WTC11 (cell line): ENCODE measurements around the gene MYO1F. TPM values are rescaled to one million over a fixed set of nuclear protein-coding genes. Genes with fewer than 3 reads are reported as not detected.

Experiments used
- E2F5 ChIP-seq: sonication (generic); formaldehyde crosslinking; IDR thresholded peaks from 2 replicates; pipeline ENCODE4 v1.8.1; 2022; ENCODE audit warnings: mild to moderate bottlenecking, moderate library complexity, missing genetic modification reagents
- ETV6 ChIP-seq: sonication (generic); formaldehyde crosslinking; IDR thresholded peaks from 2 replicates; pipeline ENCODE4 v1.8.1; 2022; ENCODE audit warnings: mild to moderate bottlenecking, missing genetic modification reagents
- IRF2 ChIP-seq: sonication (generic); formaldehyde crosslinking; IDR thresholded peaks from 2 replicates; pipeline ENCODE4 v1.8.0; 2022; ENCODE audit warnings: low read depth, missing genetic modification reagents, borderline replicate concordance
- JAZF1 ChIP-seq: fragments of 250-450 bp; sonication (Bioruptor Pico); IDR thresholded peaks from 2 replicates; pipeline ENCODE4 v1.9.0; 2021; ENCODE audit warnings: moderate library complexity, mild to moderate bottlenecking, inconsistent platforms
- JUN ChIP-seq: sonication (generic); formaldehyde crosslinking; IDR thresholded peaks from 2 replicates; pipeline ENCODE4 v1.8.0; 2023; ENCODE audit warnings: mild to moderate bottlenecking, missing genetic modification reagents
- MLX ChIP-seq: sonication (generic); formaldehyde crosslinking; IDR thresholded peaks from 2 replicates; pipeline ENCODE4 v1.8.1; 2023; ENCODE audit warnings: mild to moderate bottlenecking, missing genetic modification reagents, moderate library complexity
- MXD4 ChIP-seq: fragments of 250-450 bp; sonication (Bioruptor Pico); IDR thresholded peaks from 2 replicates; pipeline ENCODE4 v1.8.0; 2021; ENCODE audit warnings: mild to moderate bottlenecking, moderate library complexity, borderline replicate concordance
- NFATC4 ChIP-seq: fragments of 250-450 bp; sonication (Bioruptor Pico); IDR thresholded peaks from 2 replicates; pipeline ENCODE4 v1.9.0; 2021; ENCODE audit warnings: mild to moderate bottlenecking
- NFE2L1 ChIP-seq: sonication (generic); formaldehyde crosslinking; IDR thresholded peaks from 2 replicates; pipeline ENCODE4 v1.8.1; 2023; ENCODE audit warnings: missing genetic modification reagents
- PRRX2 ChIP-seq: fragments of 250-450 bp; sonication (Bioruptor Pico); IDR thresholded peaks from 2 replicates; pipeline ENCODE4 v1.8.0; 2021; ENCODE audit warnings: mild to moderate bottlenecking
- RELA ChIP-seq: sonication (generic); formaldehyde crosslinking; IDR thresholded peaks from 2 replicates; pipeline ENCODE4 v1.8.1; 2022; ENCODE audit warnings: missing genetic modification reagents, mild to moderate bottlenecking, borderline replicate concordance
- STAT6 ChIP-seq: sonication (generic); formaldehyde crosslinking; conservative IDR thresholded peaks from 2 replicates; pipeline ENCODE4 v1.8.1; 2023; ENCODE audit warnings: mild to moderate bottlenecking, low read depth, missing genetic modification reagents, moderate library complexity
- ZBTB43 ChIP-seq: sonication (generic); formaldehyde crosslinking; IDR thresholded peaks from 2 replicates; pipeline ENCODE4 v1.8.1; 2023; ENCODE audit warnings: mild to moderate bottlenecking, missing genetic modification reagents
- ZNF138 ChIP-seq: sonication (generic); formaldehyde crosslinking; conservative IDR thresholded peaks from 2 replicates; pipeline ENCODE4 v1.8.1; 2022; ENCODE audit warnings: mild to moderate bottlenecking, moderate library complexity, missing genetic modification reagents
- ZNF317 ChIP-seq: sonication (generic); formaldehyde crosslinking; IDR thresholded peaks from 2 replicates; pipeline ENCODE4 v1.8.1; 2023; ENCODE audit warnings: low read depth, mild to moderate bottlenecking, moderate library complexity, missing genetic modification reagents, borderline replicate concordance
- ZNF425 ChIP-seq: fragments of 250-450 bp; sonication (Bioruptor Pico); conservative IDR thresholded peaks from 2 replicates; pipeline ENCODE4 v1.9.0; 2021; ENCODE audit warnings: mild to moderate bottlenecking
- total RNA-seq: library from RNA; stranded (reverse); gene quantifications from 3 replicates; pipeline ENCODE4 v1.2.3, GENCODE V29; 2021
- TF ChIP-seq, protein P1 (sequence below): fragments of 250-450 bp; sonication (Bioruptor Pico); IDR thresholded peaks from 2 replicates; pipeline ENCODE4 v1.9.0; 2021; ENCODE audit warnings: mild to moderate bottlenecking
- TF ChIP-seq, protein P2 (sequence below): sonication (generic); formaldehyde crosslinking; IDR thresholded peaks from 2 replicates; pipeline ENCODE4 v1.8.1; 2022; ENCODE audit warnings: missing genetic modification reagents, borderline replicate concordance
- TF ChIP-seq, protein P3 (sequence below): sonication (generic); formaldehyde crosslinking; conservative IDR thresholded peaks from 2 replicates; pipeline ENCODE4 v1.8.1; 2022; ENCODE audit warnings: mild to moderate bottlenecking, missing genetic modification reagents
- TF ChIP-seq, protein P4 (sequence below): fragments of 200-600 bp; IDR thresholded peaks from 2 replicates; pipeline ENCODE4 v1.8.0; 2022; ENCODE audit warnings: antibody characterized with exemption
- TF ChIP-seq, protein P5 (sequence below): fragments of 250-450 bp; sonication (Bioruptor Pico); IDR thresholded peaks from 2 replicates; pipeline ENCODE4 v1.9.0; 2021; ENCODE audit warnings: mild to moderate bottlenecking, borderline replicate concordance

The MYO1F gene
- total RNA-seq, 1 experiment from 2014 or later = 2.8 TPM

GRCh38 chr19:8513687-8514504 is 63.3 kb downstream of the MYO1F start, which contains the start of gene ZNF414 (continued):
- TF ChIP-seq PRRX2 (CRISPR knock-in tag) (no peak), JAZF1 (CRISPR knock-in tag) (no peak), MLX (CRISPR knock-in tag) (no peak), ZNF425 (no peak), E2F5 (CRISPR knock-in tag) (0 out of 2 replicates have a peak, but pooled peaks have one; percentile 31), IRF2 (CRISPR knock-in tag) (no peak), ZNF138 (no peak), ZBTB43 (no peak), STAT6 (no peak), JUN (CRISPR knock-in tag) (peak; percentile 38; the same call in 1 of the 2 replicates), ZNF317 (CRISPR knock-in tag) (no peak), ETV6 (CRISPR knock-in tag) (peak; percentile 74), MXD4 (CRISPR knock-in tag) (no peak), RELA (CRISPR knock-in tag) (no peak), NFE2L1 (CRISPR knock-in tag) (no peak), NFATC4 (no peak)
- TF ChIP-seq, protein P1, sequence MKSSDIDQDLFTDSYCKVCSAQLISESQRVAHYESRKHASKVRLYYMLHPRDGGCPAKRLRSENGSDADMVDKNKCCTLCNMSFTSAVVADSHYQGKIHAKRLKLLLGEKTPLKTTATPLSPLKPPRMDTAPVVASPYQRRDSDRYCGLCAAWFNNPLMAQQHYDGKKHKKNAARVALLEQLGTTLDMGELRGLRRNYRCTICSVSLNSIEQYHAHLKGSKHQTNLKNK (CRISPR knock-in tag) = no peak
- TF ChIP-seq, protein P2, sequence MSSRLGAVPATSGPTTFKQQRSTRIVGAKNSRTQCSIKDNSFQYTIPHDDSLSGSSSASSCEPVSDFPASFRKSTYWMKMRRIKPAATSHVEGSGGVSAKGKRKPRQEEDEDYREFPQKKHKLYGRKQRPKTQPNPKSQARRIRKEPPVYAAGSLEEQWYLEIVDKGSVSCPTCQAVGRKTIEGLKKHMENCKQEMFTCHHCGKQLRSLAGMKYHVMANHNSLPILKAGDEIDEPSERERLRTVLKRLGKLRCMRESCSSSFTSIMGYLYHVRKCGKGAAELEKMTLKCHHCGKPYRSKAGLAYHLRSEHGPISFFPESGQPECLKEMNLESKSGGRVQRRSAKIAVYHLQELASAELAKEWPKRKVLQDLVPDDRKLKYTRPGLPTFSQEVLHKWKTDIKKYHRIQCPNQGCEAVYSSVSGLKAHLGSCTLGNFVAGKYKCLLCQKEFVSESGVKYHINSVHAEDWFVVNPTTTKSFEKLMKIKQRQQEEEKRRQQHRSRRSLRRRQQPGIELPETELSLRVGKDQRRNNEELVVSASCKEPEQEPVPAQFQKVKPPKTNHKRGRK = no peak
- TF ChIP-seq, protein P3, sequence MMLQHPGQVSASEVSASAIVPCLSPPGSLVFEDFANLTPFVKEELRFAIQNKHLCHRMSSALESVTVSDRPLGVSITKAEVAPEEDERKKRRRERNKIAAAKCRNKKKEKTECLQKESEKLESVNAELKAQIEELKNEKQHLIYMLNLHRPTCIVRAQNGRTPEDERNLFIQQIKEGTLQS (CRISPR knock-in tag) = no peak
- TF ChIP-seq, protein P4, sequence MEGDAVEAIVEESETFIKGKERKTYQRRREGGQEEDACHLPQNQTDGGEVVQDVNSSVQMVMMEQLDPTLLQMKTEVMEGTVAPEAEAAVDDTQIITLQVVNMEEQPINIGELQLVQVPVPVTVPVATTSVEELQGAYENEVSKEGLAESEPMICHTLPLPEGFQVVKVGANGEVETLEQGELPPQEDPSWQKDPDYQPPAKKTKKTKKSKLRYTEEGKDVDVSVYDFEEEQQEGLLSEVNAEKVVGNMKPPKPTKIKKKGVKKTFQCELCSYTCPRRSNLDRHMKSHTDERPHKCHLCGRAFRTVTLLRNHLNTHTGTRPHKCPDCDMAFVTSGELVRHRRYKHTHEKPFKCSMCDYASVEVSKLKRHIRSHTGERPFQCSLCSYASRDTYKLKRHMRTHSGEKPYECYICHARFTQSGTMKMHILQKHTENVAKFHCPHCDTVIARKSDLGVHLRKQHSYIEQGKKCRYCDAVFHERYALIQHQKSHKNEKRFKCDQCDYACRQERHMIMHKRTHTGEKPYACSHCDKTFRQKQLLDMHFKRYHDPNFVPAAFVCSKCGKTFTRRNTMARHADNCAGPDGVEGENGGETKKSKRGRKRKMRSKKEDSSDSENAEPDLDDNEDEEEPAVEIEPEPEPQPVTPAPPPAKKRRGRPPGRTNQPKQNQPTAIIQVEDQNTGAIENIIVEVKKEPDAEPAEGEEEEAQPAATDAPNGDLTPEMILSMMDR = no peak
- TF ChIP-seq, protein P5, sequence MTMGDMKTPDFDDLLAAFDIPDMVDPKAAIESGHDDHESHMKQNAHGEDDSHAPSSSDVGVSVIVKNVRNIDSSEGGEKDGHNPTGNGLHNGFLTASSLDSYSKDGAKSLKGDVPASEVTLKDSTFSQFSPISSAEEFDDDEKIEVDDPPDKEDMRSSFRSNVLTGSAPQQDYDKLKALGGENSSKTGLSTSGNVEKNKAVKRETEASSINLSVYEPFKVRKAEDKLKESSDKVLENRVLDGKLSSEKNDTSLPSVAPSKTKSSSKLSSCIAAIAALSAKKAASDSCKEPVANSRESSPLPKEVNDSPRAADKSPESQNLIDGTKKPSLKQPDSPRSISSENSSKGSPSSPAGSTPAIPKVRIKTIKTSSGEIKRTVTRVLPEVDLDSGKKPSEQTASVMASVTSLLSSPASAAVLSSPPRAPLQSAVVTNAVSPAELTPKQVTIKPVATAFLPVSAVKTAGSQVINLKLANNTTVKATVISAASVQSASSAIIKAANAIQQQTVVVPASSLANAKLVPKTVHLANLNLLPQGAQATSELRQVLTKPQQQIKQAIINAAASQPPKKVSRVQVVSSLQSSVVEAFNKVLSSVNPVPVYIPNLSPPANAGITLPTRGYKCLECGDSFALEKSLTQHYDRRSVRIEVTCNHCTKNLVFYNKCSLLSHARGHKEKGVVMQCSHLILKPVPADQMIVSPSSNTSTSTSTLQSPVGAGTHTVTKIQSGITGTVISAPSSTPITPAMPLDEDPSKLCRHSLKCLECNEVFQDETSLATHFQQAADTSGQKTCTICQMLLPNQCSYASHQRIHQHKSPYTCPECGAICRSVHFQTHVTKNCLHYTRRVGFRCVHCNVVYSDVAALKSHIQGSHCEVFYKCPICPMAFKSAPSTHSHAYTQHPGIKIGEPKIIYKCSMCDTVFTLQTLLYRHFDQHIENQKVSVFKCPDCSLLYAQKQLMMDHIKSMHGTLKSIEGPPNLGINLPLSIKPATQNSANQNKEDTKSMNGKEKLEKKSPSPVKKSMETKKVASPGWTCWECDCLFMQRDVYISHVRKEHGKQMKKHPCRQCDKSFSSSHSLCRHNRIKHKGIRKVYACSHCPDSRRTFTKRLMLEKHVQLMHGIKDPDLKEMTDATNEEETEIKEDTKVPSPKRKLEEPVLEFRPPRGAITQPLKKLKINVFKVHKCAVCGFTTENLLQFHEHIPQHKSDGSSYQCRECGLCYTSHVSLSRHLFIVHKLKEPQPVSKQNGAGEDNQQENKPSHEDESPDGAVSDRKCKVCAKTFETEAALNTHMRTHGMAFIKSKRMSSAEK (CRISPR knock-in tag) = no peak
